ENCODE data around the gene ZNF512B. TPM values are rescaled to one million over a fixed set of nuclear protein-coding genes. Genes with fewer than 3 reads are reported as not detected.

Gene ZNF512B
- total and polyA plus RNA-seq, 4 donors = 1.8 to 11.8 (median 9.8) TPM

DNA sequence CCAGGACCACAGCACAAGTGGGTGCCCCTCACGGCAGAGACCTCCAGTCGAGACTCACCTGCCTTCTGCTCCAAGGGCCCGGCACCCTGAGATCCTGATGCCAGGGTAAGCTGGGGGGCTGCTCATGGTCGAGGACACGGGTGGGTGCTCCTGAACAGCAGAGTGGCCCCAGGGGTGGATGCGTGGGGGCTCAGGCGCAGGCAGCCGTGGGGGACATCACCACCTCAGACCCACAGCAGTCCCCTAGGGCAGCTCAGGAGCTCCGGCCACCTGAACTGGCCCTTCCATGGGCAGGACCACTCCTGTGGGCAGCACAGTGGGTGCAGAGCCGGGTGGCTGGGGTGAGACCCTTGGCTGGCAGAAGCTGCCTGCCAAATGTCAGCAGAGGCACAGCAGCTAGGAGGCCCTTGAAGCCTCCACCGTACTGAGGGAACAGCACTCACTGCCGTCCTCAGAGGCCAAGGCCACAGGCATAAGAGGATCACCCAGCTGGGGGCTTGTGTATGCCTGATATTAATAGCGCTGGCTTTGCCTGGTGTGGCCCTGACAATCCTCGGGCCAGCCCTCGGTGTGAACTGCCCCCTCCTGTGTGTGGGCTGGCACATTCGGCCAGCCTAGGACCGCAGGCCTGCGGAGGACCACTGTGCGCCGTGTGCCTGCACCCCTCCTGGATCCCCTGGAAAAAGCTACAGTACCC lies 18.9 kb downstream of the ZNF512B start:
- 82% methylated on average over 20 of the region's 20 CpGs for WGBS
- Histone ChIP-seq H3K27ac (ENCODE audit: low read depth in 1 of 2, low read length in 2 of 2) (peak overlapping the region in 1 of 2 donors; percentile 12), H3K36me3 (ENCODE audit: control insufficient read depth in 4 of 4, insufficient read depth in 3 of 4, low read depth in 1 of 4, low read length in 3 of 4) (peaks cover 0 to 3% (median 0%) of the 10 kb centered on the region in 4 donors), H3K9ac (ENCODE audit: low read depth in 1 of 2, low read length in 2 of 2) (no peak overlapping the region), H3K4me1 (ENCODE audit: control insufficient read depth in 4 of 4, insufficient read depth in 4 of 4, low read length in 3 of 4) (peaks cover 24 to 77% (median 64%) of the 10 kb centered on the region in 4 donors), H3K9me3 (ENCODE audit: control insufficient read depth in 4 of 4, low read length in 3 of 4) (no peaks in the 10 kb centered on the region), H3K27me3 (ENCODE audit: control insufficient read depth in 4 of 4, insufficient read depth in 4 of 4, low read length in 3 of 4) (no peaks in the 10 kb centered on the region), H3K4me3 (ENCODE audit: low read depth in 1 of 3, low read length in 3 of 3) (no peak overlapping the region)
- DNase-seq (ENCODE audit: low spot score) = no peak
- TF ChIP-seq FOXA2 (IDR thresholded peaks at IDR 0.05) (no peak), GABPA (IDR thresholded peaks at IDR 0.05 in 1 of 2, conservative IDR thresholded peaks at IDR 0.05 in 1 of 2) (no peak), TAF1 (conservative IDR thresholded peaks at IDR 0.05) (no peak), HNF4A (conservative IDR thresholded peaks at IDR 0.05) (no peak), YY1 (IDR thresholded peaks at IDR 0.05) (no peak), RXRA (IDR thresholded peaks at IDR 0.05) (no peak), HNF4G (IDR thresholded peaks at IDR 0.05) (no peak), NR2F2 (IDR thresholded peaks at IDR 0.05) (no peak), RAD21 (IDR thresholded peaks at IDR 0.05) (no peak), FOXA1 (IDR thresholded peaks at IDR 0.05) (no peak), EGR1 (IDR thresholded peaks at IDR 0.05; ENCODE audit: low read depth in 2 of 2) (no peak)
- TF ChIP-seq, protein P1, sequence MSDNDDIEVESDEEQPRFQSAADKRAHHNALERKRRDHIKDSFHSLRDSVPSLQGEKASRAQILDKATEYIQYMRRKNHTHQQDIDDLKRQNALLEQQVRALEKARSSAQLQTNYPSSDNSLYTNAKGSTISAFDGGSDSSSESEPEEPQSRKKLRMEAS (IDR thresholded peaks at IDR 0.05) = no peak
- TF ChIP-seq, protein P2, sequence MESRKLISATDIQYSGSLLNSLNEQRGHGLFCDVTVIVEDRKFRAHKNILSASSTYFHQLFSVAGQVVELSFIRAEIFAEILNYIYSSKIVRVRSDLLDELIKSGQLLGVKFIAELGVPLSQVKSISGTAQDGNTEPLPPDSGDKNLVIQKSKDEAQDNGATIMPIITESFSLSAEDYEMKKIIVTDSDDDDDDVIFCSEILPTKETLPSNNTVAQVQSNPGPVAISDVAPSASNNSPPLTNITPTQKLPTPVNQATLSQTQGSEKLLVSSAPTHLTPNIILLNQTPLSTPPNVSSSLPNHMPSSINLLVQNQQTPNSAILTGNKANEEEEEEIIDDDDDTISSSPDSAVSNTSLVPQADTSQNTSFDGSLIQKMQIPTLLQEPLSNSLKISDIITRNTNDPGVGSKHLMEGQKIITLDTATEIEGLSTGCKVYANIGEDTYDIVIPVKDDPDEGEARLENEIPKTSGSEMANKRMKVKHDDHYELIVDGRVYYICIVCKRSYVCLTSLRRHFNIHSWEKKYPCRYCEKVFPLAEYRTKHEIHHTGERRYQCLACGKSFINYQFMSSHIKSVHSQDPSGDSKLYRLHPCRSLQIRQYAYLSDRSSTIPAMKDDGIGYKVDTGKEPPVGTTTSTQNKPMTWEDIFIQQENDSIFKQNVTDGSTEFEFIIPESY (IDR thresholded peaks at IDR 0.05) = no peak

DNA sequence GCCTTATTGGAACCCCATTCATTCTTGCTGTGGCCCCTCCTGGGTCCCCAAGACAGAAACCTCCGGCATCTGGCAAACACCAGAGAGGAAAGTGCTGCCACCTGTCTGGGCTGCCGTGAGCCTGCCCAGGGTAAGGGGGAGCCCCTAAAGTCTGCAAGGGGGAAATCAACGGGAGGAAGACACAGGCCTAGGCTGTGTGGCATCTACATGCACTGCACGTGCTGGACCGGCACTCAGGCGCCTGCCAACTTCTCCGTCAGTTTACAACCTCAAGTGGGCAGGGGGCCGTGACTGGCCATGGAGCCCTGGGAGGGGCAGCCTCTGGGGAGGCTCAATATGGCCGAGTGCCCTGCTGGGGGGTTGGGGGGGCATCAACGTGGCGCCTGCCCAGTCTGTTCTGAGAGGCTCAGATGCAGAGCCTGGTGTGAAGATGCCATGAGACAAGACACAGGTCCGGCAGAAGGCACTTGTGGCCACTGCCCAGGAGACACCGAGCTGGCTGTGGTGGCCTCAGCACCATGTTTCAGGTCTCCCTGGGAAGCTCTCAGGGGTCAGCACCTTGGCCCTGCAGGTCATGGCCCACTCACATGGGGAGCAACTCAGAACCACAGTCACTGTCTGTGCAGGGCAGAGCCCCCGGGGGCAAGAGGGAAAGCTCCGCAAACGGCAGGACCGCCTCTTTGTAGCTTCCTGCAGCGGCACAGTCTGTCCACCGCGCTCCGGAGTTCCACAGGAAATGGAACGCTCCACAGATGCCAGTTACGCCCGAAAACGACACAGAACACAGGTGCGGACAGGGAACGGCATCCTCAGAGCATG lies 21.9 kb downstream of the ZNF512B start:
- no peak for DNase-seq (ENCODE audit: low spot score)
- Histone ChIP-seq H3K4me3 (ENCODE audit: low read depth in 1 of 3, low read length in 3 of 3) (no peak overlapping the region), H3K27ac (ENCODE audit: low read depth in 1 of 2, low read length in 2 of 2) (peak overlapping the region in 1 of 2 donors; percentile 96), H3K27me3 (ENCODE audit: control insufficient read depth in 4 of 4, insufficient read depth in 4 of 4, low read length in 3 of 4) (no peaks in the 10 kb centered on the region), H3K9me3 (ENCODE audit: control insufficient read depth in 4 of 4, low read length in 3 of 4) (no peaks in the 10 kb centered on the region), H3K36me3 (ENCODE audit: control insufficient read depth in 4 of 4, insufficient read depth in 3 of 4, low read depth in 1 of 4, low read length in 3 of 4) (peaks cover 9 to 28% (median 12%) of the 10 kb centered on the region in 4 donors), H3K9ac (ENCODE audit: low read depth in 1 of 2, low read length in 2 of 2) (no peak overlapping the region), H3K4me1 (ENCODE audit: control insufficient read depth in 4 of 4, insufficient read depth in 4 of 4, low read length in 3 of 4) (peaks cover 13 to 54% (median 46%) of the 10 kb centered on the region in 4 donors)
- TF ChIP-seq EGR1 (IDR thresholded peaks at IDR 0.05; ENCODE audit: low read depth in 2 of 2) (no peak), NR2F2 (IDR thresholded peaks at IDR 0.05) (no peak)
- TF ChIP-seq, protein P2 (IDR thresholded peaks at IDR 0.05) = no peak
- WGBS = 65% methylated on average over 27 of the region's 27 CpGs
